Neural crest cell (in vitro differentiated cells): ENCODE measurements around the gene MYH9. TPM values are rescaled to one million over a fixed set of nuclear protein-coding genes. Genes with fewer than 3 reads are reported as not detected.

ENCODE experiments used
- DNase-seq: peaks from one replicate; pipeline ENCODE4 v3.0.0; 2021; ENCODE audit warnings: low read depth, mixed read lengths, low spot score
- H3K27ac Mint-ChIP-seq: one replicate; pipeline ENCODE4 v1.8.0; 2021; ENCODE audit warnings: mild to moderate bottlenecking, mixed read lengths; ENCODE audit not compliant: unreplicated experiment
- H3K27me3 Mint-ChIP-seq: 2 replicates; pipeline ENCODE4 v1.8.0; 2021; ENCODE audit warnings: low read depth, mild to moderate bottlenecking, mixed read lengths
- H3K36me3 Mint-ChIP-seq: 2 replicates; pipeline ENCODE4 v1.8.0; 2021; ENCODE audit warnings: low read depth, mild to moderate bottlenecking, mixed read lengths
- H3K4me1 Mint-ChIP-seq: 2 replicates; pipeline ENCODE4 v1.8.0; 2021; ENCODE audit warnings: mixed read lengths
- H3K4me3 Mint-ChIP-seq: one replicate; pipeline ENCODE4 v1.8.0; 2021; ENCODE audit warnings: mild to moderate bottlenecking, mixed read lengths
- H3K9me3 Mint-ChIP-seq: 2 replicates; pipeline ENCODE4 v1.8.0; 2021; ENCODE audit warnings: mixed read lengths
- CTCF ChIP-seq: fragments of 200-600 bp; sonication (generic); conservative IDR thresholded peaks from 2 replicates; pipeline ENCODE4 v1.5.0; 2021; ENCODE audit warnings: antibody characterized with exemption, mild to moderate bottlenecking
- total RNA-seq: library from RNA; stranded (reverse); gene quantifications from 2 replicates; pipeline ENCODE4 v1.2.1, GENCODE V29; 2021

The MYH9 gene
- total RNA-seq, 1 donor from 2014 or later, result 160 TPM

GRCh38 chr22:36374603-36375024, 13.2 kb downstream of the MYH9 start:
- Mint-ChIP-seq H3K36me3 (no peaks in the 10 kb centered on the region), H3K4me1 (peaks cover 52% of the 10 kb centered on the region), H3K27me3 (no peaks in the 10 kb centered on the region), H3K4me3 (no peak overlapping the region), H3K27ac (no peak overlapping the region), H3K9me3 (no peaks in the 10 kb centered on the region)
- TF ChIP-seq CTCF, result no peak
- DNase-seq, result no peak

- Mint-ChIP-seq H3K27me3 (no peaks in the 10 kb centered on the region), H3K9me3 (no peaks in the 10 kb centered on the region), H3K4me3 (no peak overlapping the region), H3K4me1 (peaks cover 57% of the 10 kb centered on the region), H3K36me3 (no peaks in the 10 kb centered on the region), H3K27ac (no peak overlapping the region)
- DNase-seq, result no peak
- no peak for TF ChIP-seq CTCF
Measured at GRCh38 chr22:36373258-36373579, 14.5 kb downstream of the MYH9 start.

- TF ChIP-seq CTCF, result no peak
- no peak overlapping the region for H3K27ac Mint-ChIP-seq
- peaks cover 63% of the 10 kb centered on the region for H3K4me1 Mint-ChIP-seq
- no peaks in the 10 kb centered on the region for H3K9me3 Mint-ChIP-seq
- DNase-seq, result no peak
- H3K4me3 Mint-ChIP-seq, result no peak overlapping the region
- no peaks in the 10 kb centered on the region for H3K27me3 Mint-ChIP-seq
- H3K36me3 Mint-ChIP-seq, result no peaks in the 10 kb centered on the region
Measured at GRCh38 chr22:36371920-36372319, 15.8 kb downstream of the MYH9 start.

- Mint-ChIP-seq H3K36me3 (no peaks in the 10 kb centered on the region), H3K4me3 (no peak overlapping the region), H3K9me3 (no peaks in the 10 kb centered on the region), H3K27ac (no peak overlapping the region), H3K27me3 (no peaks in the 10 kb centered on the region), H3K4me1 (peaks cover 70% of the 10 kb centered on the region)
- TF ChIP-seq CTCF, result no peak
- DNase-seq, result no peak
Measured at GRCh38 chr22:36369922-36370791, 17.6 kb downstream of the MYH9 start.

GRCh38 chr22:36369004-36369921, 18.5 kb downstream of the MYH9 start:
- no peak for DNase-seq

More at GRCh38 chr22:36369004-36369921, 18.5 kb downstream of the MYH9 start:
- H3K4me3 Mint-ChIP-seq, result no peak overlapping the region
- no peaks in the 10 kb centered on the region for H3K9me3 Mint-ChIP-seq
- TF ChIP-seq CTCF, result no peak
- H3K4me1 Mint-ChIP-seq, result peaks cover 79% of the 10 kb centered on the region
- H3K36me3 Mint-ChIP-seq, result no peaks in the 10 kb centered on the region
- H3K27me3 Mint-ChIP-seq, result no peaks in the 10 kb centered on the region
- peak overlapping the region; percentile 85 for H3K27ac Mint-ChIP-seq
